Gastroesophageal sphincter (tissue), 4 donors: ENCODE data around the gene CTCFL. TPM values are rescaled to one million over a fixed set of nuclear protein-coding genes. Genes with fewer than 3 reads are reported as not detected.

Experiments
- ATAC-seq: fragments of 150-250 bp; one replicate; pipeline ENCODE4 v1.9.1; 2016; ENCODE audit warnings: mild to moderate bottlenecking, moderate library complexity
- H3K27ac ChIP-seq, 4 donors: fragments of 200-600 bp; sonication (generic) in 3 of 4; 1 replicate in 3 of 4; 2 replicates in 1 of 4; pipeline ENCODE4 v1.5.1; 2016 to 2019
- H3K27me3 ChIP-seq: fragments of 200-600 bp; sonication (generic); one replicate; pipeline ENCODE4 v1.5.1; 2019
- H3K36me3 ChIP-seq, 2 donors: fragments of 200-600 bp; sonication (generic); one replicate each; pipeline ENCODE4 v1.5.1; 2019; ENCODE audit warnings: control low read depth in 1 of 2
- H3K4me1 ChIP-seq, 3 donors: fragments of 200-600 bp; sonication (generic); 1 replicate in 2 of 3; 2 replicates in 1 of 3; pipeline ENCODE4 v1.5.1; 2016 to 2019; ENCODE audit warnings: control low read depth in 2 of 3
- H3K4me3 ChIP-seq, 2 donors: fragments of 200-600 bp; sonication (generic); one replicate each; pipeline ENCODE4 v1.5.1; 2019; ENCODE audit warnings: mild to moderate bottlenecking in 1 of 2, moderate library complexity in 1 of 2
- H3K9me3 ChIP-seq, 3 donors: fragments of 200-600 bp; sonication (generic); one replicate each; pipeline ENCODE4 v1.5.1; 2017 to 2019; ENCODE audit warnings: control low read depth in 2 of 3
- CTCF ChIP-seq, 4 experiments: fragments of 200-600 bp in 2 of 4; fragments of 450-650 bp in 2 of 4; sonication (generic) in 1 of 4; IDR thresholded peaks; one replicate each; pipeline ENCODE4 v1.5.1; 2017 to 2019; ENCODE audit warnings: antibody characterized with exemption in 4 of 4, mild to moderate bottlenecking in 2 of 4, moderate library complexity in 2 of 4
- EP300 ChIP-seq: sonication (generic); formaldehyde crosslinking; IDR thresholded peaks from one replicate; pipeline ENCODE4 v1.6.1; 2017; ENCODE audit warnings: antibody characterized with exemption, mild to moderate bottlenecking
- POLR2A ChIP-seq, 2 donors: fragments of 450-650 bp; IDR thresholded peaks; one replicate each; pipeline ENCODE4 v1.6.1; 2017; ENCODE audit warnings: antibody characterized with exemption in 2 of 2, mild to moderate bottlenecking in 2 of 2, moderate library complexity in 1 of 2
- POLR2AphosphoS5 ChIP-seq: sonication (generic); formaldehyde crosslinking; IDR thresholded peaks from one replicate; pipeline ENCODE4 v1.6.1; 2017; ENCODE audit warnings: antibody characterized with exemption
- WGBS, 2 donors: methylation state at CpG; one replicate each; pipeline ENCODE4 v1.1.5; 2018; ENCODE audit warnings: low coverage in 1 of 2; 5-methylcytosine and 5-hydroxymethylcytosine counted together
- total RNA-seq, 4 donors: library from RNA; depleted of rRNA; stranded (reverse); fragments of >200 nt; gene quantifications; one replicate each; pipeline ENCODE4 v1.1.0, GENCODE V29; 2016

The CTCFL gene
- total RNA-seq, 4 donors from 2014 or later: not detected

- H3K27ac ChIP-seq: peak overlapping the region in 1 of 4 donors; percentile 64
- no peak for ATAC-seq
- no peaks in the 10 kb centered on the region for H3K9me3 ChIP-seq
- H3K4me3 ChIP-seq: no peak overlapping the region
- H3K36me3 ChIP-seq: no peaks in the 10 kb centered on the region
- no peaks in the 10 kb centered on the region for H3K27me3 ChIP-seq
- 69% methylated on average over 3 of the region's 3 CpGs for WGBS, 2 donors
- TF ChIP-seq POLR2AphosphoS5 (no peak), CTCF (IDR thresholded peaks at IDR 0.05) (no peak), EP300 (no peak), POLR2A (IDR thresholded peaks at IDR 0.05) (no peak)
- H3K4me1 ChIP-seq: peaks cover 0 to 61% (median 23%) of the 10 kb centered on the region in 3 donors
These were observed 69.6 kb downstream of the CTCFL start for GRCh38 chr20:57455386-57455785.

GRCh38 chr20:57451795-57452661, 72.9 kb downstream of the CTCFL start:
- Histone ChIP-seq H3K4me3 (no peak overlapping the region), H3K9me3 (no peaks in the 10 kb centered on the region), H3K27me3 (no peaks in the 10 kb centered on the region), H3K27ac (peak overlapping the region in 3 of 4 donors; percentile 68 to 95 (median 75)), H3K36me3 (no peaks in the 10 kb centered on the region), H3K4me1 (peaks cover 0 to 42% (median 18%) of the 10 kb centered on the region in 3 donors)
- TF ChIP-seq POLR2AphosphoS5: peak; percentile 58
- TF ChIP-seq EP300: no peak
- TF ChIP-seq POLR2A (IDR thresholded peaks at IDR 0.05): no peak
- no peak for TF ChIP-seq CTCF (IDR thresholded peaks at IDR 0.05)
- 77 to 87% methylated on average over 9 to 10 of the region's 21 CpGs for WGBS, 2 donors
- ATAC-seq: peak; percentile 26

DNA sequence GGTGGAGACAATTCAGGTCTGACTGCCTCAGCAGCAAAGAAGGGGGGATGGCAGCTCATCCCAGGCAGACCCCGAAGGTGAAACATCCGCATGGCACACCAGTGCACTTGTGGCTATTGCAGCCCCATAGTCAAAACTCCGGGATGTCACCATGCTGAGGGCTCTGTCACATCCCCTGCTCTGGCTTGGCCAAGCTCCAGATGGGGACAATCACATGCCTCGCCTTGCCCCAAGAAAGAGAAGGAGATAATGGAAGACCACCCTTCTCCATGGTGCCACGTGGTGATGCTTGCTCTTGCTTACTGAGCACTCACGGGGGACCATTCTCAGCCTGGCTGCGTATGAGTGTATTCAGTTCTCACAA, 73.5 kb downstream of the CTCFL start:
- TF ChIP-seq CTCF (IDR thresholded peaks at IDR 0.05) (no peak), POLR2A (IDR thresholded peaks at IDR 0.05) (no peak), POLR2AphosphoS5 (no peak), EP300 (no peak)
- Histone ChIP-seq H3K4me3 (no peak overlapping the region), H3K4me1 (peaks cover 0 to 37% (median 18%) of the 10 kb centered on the region in 3 donors), H3K27me3 (no peaks in the 10 kb centered on the region), H3K27ac (peak overlapping the region in 3 of 4 donors; percentile 68 to 95 (median 75)), H3K36me3 (no peaks in the 10 kb centered on the region), H3K9me3 (no peaks in the 10 kb centered on the region)
- no peak for ATAC-seq
- WGBS, 2 donors: 82% methylated on average over 2 of the region's 7 CpGs; no CpG with 5 or more reads in 1 of the 2 donors

DNA sequence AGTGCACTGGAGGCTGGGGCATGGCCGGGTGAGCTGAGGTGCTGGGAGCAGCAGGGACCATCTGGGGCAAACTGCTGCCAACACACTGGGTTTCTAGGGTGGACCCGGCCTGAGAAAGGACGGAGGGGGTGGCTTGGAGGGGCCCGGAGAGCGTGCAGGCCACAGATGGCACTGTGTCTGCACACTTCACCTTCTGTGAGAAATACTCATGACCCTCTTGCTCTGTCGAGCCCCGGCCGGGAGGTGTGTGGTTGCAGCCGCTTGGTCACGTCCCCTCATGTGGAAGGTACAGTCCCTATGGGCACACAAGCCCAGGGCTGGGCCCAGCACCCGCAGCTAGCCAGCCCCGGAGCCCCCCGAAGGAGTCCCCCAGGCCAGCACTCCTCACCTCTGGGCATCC, 74.0 kb downstream of the CTCFL start:
- peak overlapping the region in 3 of 4 donors; percentile 68 to 95 (median 75) for H3K27ac ChIP-seq
- H3K27me3 ChIP-seq: no peaks in the 10 kb centered on the region
- ATAC-seq: no peak
- no peaks in the 10 kb centered on the region for H3K36me3 ChIP-seq
- WGBS, 2 donors: 0% methylated on average over 1 of the region's 13 CpGs; no CpG with 5 or more reads in 1 of the 2 donors
- H3K4me1 ChIP-seq: peaks cover 0 to 39% (median 18%) of the 10 kb centered on the region in 3 donors
- TF ChIP-seq EP300: no peak
- TF ChIP-seq POLR2A (IDR thresholded peaks at IDR 0.05): no peak
- no peaks in the 10 kb centered on the region for H3K9me3 ChIP-seq
- no peak overlapping the region for H3K4me3 ChIP-seq

GRCh38 chr20:57450419-57450818, 74.5 kb downstream of the CTCFL start:
- Histone ChIP-seq H3K27me3 (no peaks in the 10 kb centered on the region), H3K4me1 (peaks cover 0 to 44% (median 18%) of the 10 kb centered on the region in 3 donors), H3K36me3 (no peaks in the 10 kb centered on the region), H3K9me3 (no peaks in the 10 kb centered on the region), H3K27ac (peak overlapping the region in 3 of 4 donors; percentile 68 to 95 (median 75)), H3K4me3 (no peak overlapping the region)
- 0 to 7% methylated on average over 4 to 8 of the region's 12 CpGs for WGBS, 2 donors
- ATAC-seq: peak; percentile 63
- TF ChIP-seq POLR2AphosphoS5 (no peak), CTCF (IDR thresholded peaks at IDR 0.05) (no peak), EP300 (no peak), POLR2A (IDR thresholded peaks at IDR 0.05) (no peak)
